ENCODE measurements around the gene SEPTIN12.
A peak's percentile ranks its signal among the peaks of the same experiment; 100 is the strongest.

Gene SEPTIN12

GRCh38 chr16:4783251-4783950 lies 4.7 kb downstream of the SEPTIN12 start:
- DNase-seq = no peak

GRCh38 chr16:4780235-4780634 lies 7.9 kb downstream of the SEPTIN12 start:
- H3K4me3 Mint-ChIP-seq = no peak overlapping the region

More at GRCh38 chr16:4783251-4783950, 4.7 kb downstream of the SEPTIN12 start:
- Mint-ChIP-seq H3K4me3 (no peak overlapping the region), H3K9me3 (no peaks in the 10 kb centered on the region), H3K4me1 (no peaks in the 10 kb centered on the region), H3K27me3 (peaks cover 4% of the 10 kb centered on the region), H3K36me3 (no peaks in the 10 kb centered on the region), H3K27ac (no peak overlapping the region)
- CTCF ChIA-PET = no interaction called here

GRCh38 chr16:4778050-4778392 lies 10.1 kb downstream of the SEPTIN12 start:
- CTCF ChIA-PET = no interaction called here
- H3K27me3 Mint-ChIP-seq = no peaks in the 10 kb centered on the region
- H3K4me1 Mint-ChIP-seq = no peaks in the 10 kb centered on the region
- no peaks in the 10 kb centered on the region for H3K36me3 Mint-ChIP-seq
- no peak overlapping the region for H3K27ac Mint-ChIP-seq
- H3K9me3 Mint-ChIP-seq = no peaks in the 10 kb centered on the region
- no peak overlapping the region for H3K4me3 Mint-ChIP-seq
- no peak for DNase-seq

More at GRCh38 chr16:4780235-4780634, 7.9 kb downstream of the SEPTIN12 start:
- H3K27ac Mint-ChIP-seq = no peak overlapping the region
- H3K9me3 Mint-ChIP-seq = no peaks in the 10 kb centered on the region
- CTCF ChIA-PET = no interaction called here
- no peaks in the 10 kb centered on the region for H3K4me1 Mint-ChIP-seq
- peaks cover 4% of the 10 kb centered on the region for H3K27me3 Mint-ChIP-seq
- no peaks in the 10 kb centered on the region for H3K36me3 Mint-ChIP-seq
- DNase-seq = no peak

- Mint-ChIP-seq H3K4me3 (no peak overlapping the region), H3K36me3 (no peaks in the 10 kb centered on the region), H3K4me1 (no peaks in the 10 kb centered on the region), H3K27ac (no peak overlapping the region), H3K9me3 (no peaks in the 10 kb centered on the region), H3K27me3 (no peaks in the 10 kb centered on the region)
- CTCF ChIA-PET = no interaction called here
- DNase-seq = no peak
Observed at GRCh38 chr16:4777339-4778049, 10.7 kb downstream of the SEPTIN12 start.

- no peaks in the 10 kb centered on the region for H3K4me1 Mint-ChIP-seq
- no peaks in the 10 kb centered on the region for H3K9me3 Mint-ChIP-seq
- no peaks in the 10 kb centered on the region for H3K27me3 Mint-ChIP-seq
- CTCF ChIA-PET = no interaction called here
- H3K27ac Mint-ChIP-seq = peak overlapping the region; percentile 42
- H3K4me3 Mint-ChIP-seq = no peak overlapping the region
- DNase-seq = no peak
- H3K36me3 Mint-ChIP-seq = no peaks in the 10 kb centered on the region
Observed at GRCh38 chr16:4776141-4776705, 11.9 kb downstream of the SEPTIN12 start.

GRCh38 chr16:4775005-4775404 lies 13.1 kb downstream of the SEPTIN12 start:
- Mint-ChIP-seq H3K4me3 (no peak overlapping the region), H3K36me3 (no peaks in the 10 kb centered on the region), H3K27ac (no peak overlapping the region), H3K27me3 (no peaks in the 10 kb centered on the region), H3K4me1 (no peaks in the 10 kb centered on the region), H3K9me3 (no peaks in the 10 kb centered on the region)
- CTCF ChIA-PET = no interaction called here
- DNase-seq = no peak

GRCh38 chr16:4772351-4772750 lies 15.8 kb downstream of the SEPTIN12 start:
- CTCF ChIA-PET = interaction anchor here (1.4 kb wide), 1 partner anchor 148 kb away, joined by 3 read pairs; the partner anchor contains the start of gene MGRN1
- no peak for DNase-seq
- peaks cover 20% of the 10 kb centered on the region for H3K4me1 Mint-ChIP-seq
- no peak overlapping the region for H3K4me3 Mint-ChIP-seq
- H3K27ac Mint-ChIP-seq = no peak overlapping the region
- peaks cover 4% of the 10 kb centered on the region for H3K27me3 Mint-ChIP-seq
- peaks cover 1% of the 10 kb centered on the region for H3K36me3 Mint-ChIP-seq
- no peaks in the 10 kb centered on the region for H3K9me3 Mint-ChIP-seq

GRCh38 chr16:4771646-4772045 lies 16.5 kb downstream of the SEPTIN12 start:
- no peak overlapping the region for H3K27ac Mint-ChIP-seq
- H3K4me3 Mint-ChIP-seq = no peak overlapping the region
- CTCF ChIA-PET = interaction anchor here (1.4 kb wide), 1 partner anchor 147 kb away, joined by 3 read pairs; the partner anchor contains the start of gene MGRN1

GRCh38 chr16:4769306-4769638 lies 18.9 kb downstream of the SEPTIN12 start:
- CTCF ChIA-PET = interaction anchor here (1.5 kb wide), 1 partner anchor 35 kb away, joined by 4 read pairs; the partner anchor contains the start of genes ANKS3 and DNAAF8
- Mint-ChIP-seq H3K4me3 (peak overlapping the region; percentile 91), H3K9me3 (no peaks in the 10 kb centered on the region), H3K36me3 (peaks cover 6% of the 10 kb centered on the region), H3K4me1 (peaks cover 35% of the 10 kb centered on the region), H3K27me3 (peaks cover 4% of the 10 kb centered on the region), H3K27ac (peak overlapping the region; percentile 30)
- no peak for DNase-seq

More at GRCh38 chr16:4771646-4772045, 16.5 kb downstream of the SEPTIN12 start:
- H3K4me1 Mint-ChIP-seq = peaks cover 22% of the 10 kb centered on the region
- H3K36me3 Mint-ChIP-seq = peaks cover 1% of the 10 kb centered on the region
- no peaks in the 10 kb centered on the region for H3K9me3 Mint-ChIP-seq
- H3K27me3 Mint-ChIP-seq = peaks cover 4% of the 10 kb centered on the region
- DNase-seq = no peak

GRCh38 chr16:4768549-4769305 lies 19.4 kb downstream of the SEPTIN12 start:
- H3K27me3 Mint-ChIP-seq = peaks cover 4% of the 10 kb centered on the region
- H3K4me3 Mint-ChIP-seq = peak overlapping the region; percentile 91
- H3K27ac Mint-ChIP-seq = peak overlapping the region; percentile 93
- H3K4me1 Mint-ChIP-seq = peaks cover 35% of the 10 kb centered on the region
- no peaks in the 10 kb centered on the region for H3K9me3 Mint-ChIP-seq
- CTCF ChIA-PET = interaction anchor here (1.5 kb wide), 1 partner anchor 34 kb away, joined by 4 read pairs; the partner anchor contains the start of genes ANKS3 and DNAAF8
- H3K36me3 Mint-ChIP-seq = peaks cover 11% of the 10 kb centered on the region
- DNase-seq = peak; percentile 91

GRCh38 chr16:4767872-4768548 lies 20.1 kb downstream of the SEPTIN12 start:
- DNase-seq = no peak
- Mint-ChIP-seq H3K27ac (peak overlapping the region; percentile 93), H3K4me3 (peak overlapping the region; percentile 91), H3K27me3 (peaks cover 4% of the 10 kb centered on the region), H3K9me3 (no peaks in the 10 kb centered on the region), H3K4me1 (peaks cover 35% of the 10 kb centered on the region), H3K36me3 (peaks cover 13% of the 10 kb centered on the region)
- CTCF ChIA-PET = interaction anchor here (1.5 kb wide), 1 partner anchor 34 kb away, joined by 4 read pairs; the partner anchor contains the start of genes ANKS3 and DNAAF8

- Mint-ChIP-seq H3K4me1 (peaks cover 37% of the 10 kb centered on the region), H3K4me3 (peak within 1 kb of the TSS; percentile 91), H3K36me3 (peaks cover 19% of the 10 kb centered on the region), H3K9me3 (no peaks in the 10 kb centered on the region), H3K27ac (peak within 1 kb of the TSS; percentile 93), H3K27me3 (peaks cover 4% of the 10 kb centered on the region)
- DNase-seq = peak; percentile 98
- CTCF ChIA-PET = no interaction called here
Observed at GRCh38 chr16:4766875-4767628, 21.1 kb downstream of the SEPTIN12 start, which contains the start of gene ZNF500. Gene ZNF500, minus strand, starts transcription at chr16:4767162. Its CDS starts 1,184 bp downstream, at chr16:4765978.

Data from activated naive CD4-positive, alpha-beta T cell treated with anti-CD3 and anti-CD28 coated beads, Interleukin-2, amount 10 ng/mL, durations not matched to agents 7 days and 5 days (primary cell).